Measurements from ENCODE around the gene IPO9. TPM values are rescaled to one million over a fixed set of nuclear protein-coding genes. Genes with fewer than 3 reads are reported as not detected.
A peak's percentile ranks its signal among the peaks of the same experiment; 100 is the strongest.

IPO9 gene
- total and polyA plus RNA-seq, 2 donors, result 19.6 to 31.3 TPM

DNA sequence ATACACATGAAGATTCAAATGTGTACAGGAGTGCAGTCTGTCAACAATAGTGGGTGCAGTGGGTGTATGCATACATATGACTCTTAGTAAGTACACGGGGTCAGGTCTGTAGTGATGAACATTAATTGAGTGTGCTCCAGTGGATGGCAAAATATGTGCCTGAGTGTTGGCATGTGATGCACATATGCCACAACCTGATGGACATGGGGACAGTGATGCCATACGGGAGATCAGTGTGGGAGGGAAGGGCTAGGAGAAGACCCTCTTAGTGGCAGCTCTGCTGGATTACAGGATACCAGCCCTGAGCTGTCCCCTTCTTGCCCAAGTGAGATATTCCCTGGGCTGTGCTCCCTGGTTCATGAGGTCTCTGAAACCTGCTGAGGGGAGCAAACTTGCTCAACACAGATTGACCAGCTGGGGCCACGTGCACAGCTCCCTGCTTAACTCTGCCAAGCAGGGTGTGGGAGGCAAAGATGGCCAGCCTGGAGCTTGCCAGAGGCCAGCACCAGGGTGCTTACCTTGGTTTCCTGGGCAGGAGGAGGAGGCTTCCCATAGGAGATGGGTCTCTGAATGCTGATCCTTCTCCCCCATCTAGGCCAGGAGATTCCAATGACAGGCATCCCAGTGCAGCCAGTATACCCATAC lies 62.0 kb downstream of the IPO9 start:
- no peaks in the 10 kb centered on the region for H3K36me3 ChIP-seq (ENCODE audit: insufficient read depth)
- no peak overlapping the region for H3K27ac ChIP-seq (ENCODE audit: low read depth)
- 68% methylated on average over 3 of the region's 3 CpGs for WGBS
- no peak overlapping the region for H3K4me3 ChIP-seq (ENCODE audit: low read depth, low read length)
- no peak for DNase-seq (ENCODE audit: extremely low spot score)
- no peaks in the 10 kb centered on the region for H3K4me1 ChIP-seq (ENCODE audit: insufficient read depth)

- Histone ChIP-seq H3K36me3 (ENCODE audit: insufficient read depth) (no peaks in the 10 kb centered on the region), H3K4me3 (ENCODE audit: low read depth, low read length) (no peak overlapping the region), H3K4me1 (ENCODE audit: insufficient read depth) (no peaks in the 10 kb centered on the region), H3K27ac (ENCODE audit: low read depth) (no peak overlapping the region)
- DNase-seq (ENCODE audit: extremely low spot score), result no peak
- 78% methylated on average over 5 of the region's 5 CpGs for WGBS
Measured at GRCh38 chr1:201891451-201892045, 62.6 kb downstream of the IPO9 start.

DNA sequence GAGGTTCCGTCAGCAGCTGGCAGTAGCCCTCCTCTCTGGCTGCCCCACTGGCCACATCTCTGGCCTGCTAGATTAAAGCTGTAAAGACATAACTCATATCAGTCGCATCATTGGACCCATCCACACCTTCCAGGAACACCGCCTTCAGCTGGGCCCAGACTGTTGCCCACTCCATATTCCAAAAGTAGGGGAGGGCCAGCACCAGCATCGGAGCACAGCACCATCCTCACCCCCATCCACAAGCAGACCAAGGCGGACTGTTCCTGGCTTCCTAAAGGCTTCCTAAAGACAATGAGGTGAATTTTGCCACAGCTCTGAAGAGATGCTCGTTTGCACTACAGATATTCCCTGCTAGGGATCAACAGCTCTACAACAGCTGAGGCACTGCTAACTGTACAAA lies 63.3 kb downstream of the IPO9 start:
- no peaks in the 10 kb centered on the region for H3K4me1 ChIP-seq (ENCODE audit: insufficient read depth)
- H3K4me3 ChIP-seq (ENCODE audit: low read depth, low read length), result no peak overlapping the region
- H3K36me3 ChIP-seq (ENCODE audit: insufficient read depth), result no peaks in the 10 kb centered on the region
- no peak overlapping the region for H3K27ac ChIP-seq (ENCODE audit: low read depth)
- no peak for DNase-seq (ENCODE audit: extremely low spot score)
- 62% methylated on average over 6 of the region's 6 CpGs for whole genome bisulfite sequencing

DNA sequence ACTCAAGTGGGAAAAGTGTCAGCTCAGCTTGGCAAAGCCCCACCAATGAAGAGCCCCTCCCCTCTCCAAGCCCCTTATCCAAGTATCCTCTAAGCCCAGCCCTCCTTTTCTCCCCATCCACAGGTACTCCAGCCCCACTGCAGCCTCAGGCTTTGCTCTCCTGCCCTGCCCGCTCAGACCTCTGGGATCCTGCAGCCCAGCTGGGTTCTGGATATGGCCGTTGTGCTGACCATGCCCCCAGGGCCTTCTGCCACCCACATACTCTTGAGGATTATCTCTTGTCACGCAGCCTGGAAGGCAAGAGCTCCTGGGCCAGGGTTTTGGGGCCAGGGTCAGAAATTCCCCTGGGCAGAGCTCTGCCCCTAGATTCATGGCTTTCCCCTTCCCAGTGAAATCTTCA lies 64.5 kb downstream of the IPO9 start:
- Histone ChIP-seq H3K4me1 (ENCODE audit: insufficient read depth) (no peaks in the 10 kb centered on the region), H3K36me3 (ENCODE audit: insufficient read depth) (no peaks in the 10 kb centered on the region), H3K4me3 (ENCODE audit: low read depth, low read length) (no peak overlapping the region), H3K27ac (ENCODE audit: low read depth) (no peak overlapping the region)
- DNase-seq (ENCODE audit: extremely low spot score), result no peak
- WGBS, result 35% methylated on average over 3 of the region's 3 CpGs

GRCh38 chr1:201894343-201895119 lies 65.6 kb downstream of the IPO9 start:
- DNase-seq (ENCODE audit: extremely low spot score), result no peak
- 57% methylated on average over 5 of the region's 5 CpGs for WGBS
- Histone ChIP-seq H3K4me3 (ENCODE audit: low read depth, low read length) (no peak overlapping the region), H3K36me3 (ENCODE audit: insufficient read depth) (no peaks in the 10 kb centered on the region), H3K4me1 (ENCODE audit: insufficient read depth) (no peaks in the 10 kb centered on the region), H3K27ac (ENCODE audit: low read depth) (no peak overlapping the region)

GRCh38 chr1:201895120-201895665 lies 66.2 kb downstream of the IPO9 start:
- Histone ChIP-seq H3K4me3 (ENCODE audit: low read depth, low read length) (no peak overlapping the region), H3K4me1 (ENCODE audit: insufficient read depth) (no peaks in the 10 kb centered on the region), H3K36me3 (ENCODE audit: insufficient read depth) (no peaks in the 10 kb centered on the region), H3K27ac (ENCODE audit: low read depth) (no peak overlapping the region)
- DNase-seq (ENCODE audit: extremely low spot score), result no peak
- WGBS, result 68% methylated on average over 7 of the region's 7 CpGs

- no peaks in the 10 kb centered on the region for H3K36me3 ChIP-seq (ENCODE audit: insufficient read depth)
- H3K4me3 ChIP-seq (ENCODE audit: low read depth, low read length), result no peak overlapping the region
- H3K4me1 ChIP-seq (ENCODE audit: insufficient read depth), result no peaks in the 10 kb centered on the region
- peak; percentile 65 for DNase-seq (ENCODE audit: extremely low spot score)
- peak overlapping the region; percentile 24 for H3K27ac ChIP-seq (ENCODE audit: low read depth)
- WGBS, result 11% methylated on average over 10 of the region's 10 CpGs
Measured at GRCh38 chr1:201895913-201896807, 67.2 kb downstream of the IPO9 start.

DNA sequence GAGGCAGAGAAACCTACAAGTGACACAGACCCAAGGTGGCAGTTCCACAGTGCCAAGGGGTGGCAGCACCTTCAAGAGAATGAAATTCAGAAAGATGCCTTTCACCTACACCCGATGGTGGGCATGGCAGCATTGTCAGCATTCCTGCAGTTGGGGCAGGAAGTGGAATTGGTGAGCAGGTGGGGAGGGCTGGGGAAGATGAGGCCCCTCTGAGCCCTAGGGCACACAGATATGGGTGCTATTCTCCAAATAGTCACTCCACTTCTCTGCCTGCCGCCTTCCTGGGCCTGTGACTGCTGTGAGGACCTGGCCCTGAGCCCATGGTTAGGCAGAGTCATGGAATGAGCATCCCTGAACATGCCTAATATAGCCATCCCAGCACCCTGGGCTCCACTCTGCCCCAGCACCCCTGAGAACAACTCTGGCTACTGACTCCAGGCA lies 68.0 kb downstream of the IPO9 start:
- 36% methylated on average over 2 of the region's 2 CpGs for WGBS
- Histone ChIP-seq H3K4me1 (ENCODE audit: insufficient read depth) (no peaks in the 10 kb centered on the region), H3K27ac (ENCODE audit: low read depth) (no peak overlapping the region), H3K4me3 (ENCODE audit: low read depth, low read length) (no peak overlapping the region), H3K36me3 (ENCODE audit: insufficient read depth) (no peaks in the 10 kb centered on the region)
- DNase-seq (ENCODE audit: extremely low spot score), result no peak

- Histone ChIP-seq H3K4me1 (ENCODE audit: insufficient read depth) (no peaks in the 10 kb centered on the region), H3K27ac (ENCODE audit: low read depth) (no peak overlapping the region), H3K36me3 (ENCODE audit: insufficient read depth) (no peaks in the 10 kb centered on the region), H3K4me3 (ENCODE audit: low read depth, low read length) (no peak overlapping the region)
- 66% methylated on average over 4 of the region's 4 CpGs for WGBS
- no peak for DNase-seq (ENCODE audit: extremely low spot score)
Measured at GRCh38 chr1:201898240-201898894, 69.4 kb downstream of the IPO9 start.

- DNase-seq (ENCODE audit: extremely low spot score), result no peak
- H3K36me3 ChIP-seq (ENCODE audit: insufficient read depth), result no peaks in the 10 kb centered on the region
- H3K4me1 ChIP-seq (ENCODE audit: insufficient read depth), result no peaks in the 10 kb centered on the region
- no peak overlapping the region for H3K4me3 ChIP-seq (ENCODE audit: low read depth, low read length)
- WGBS, result 46% methylated on average over 4 of the region's 4 CpGs
- no peak overlapping the region for H3K27ac ChIP-seq (ENCODE audit: low read depth)
Measured at GRCh38 chr1:201898992-201899391, 70.0 kb downstream of the IPO9 start.

GRCh38 chr1:201899683-201900429 lies 70.9 kb downstream of the IPO9 start:
- DNase-seq (ENCODE audit: extremely low spot score), result no peak

GRCh38 chr1:201900476-201900875 lies 71.5 kb downstream of the IPO9 start:
- H3K4me3 ChIP-seq (ENCODE audit: low read depth, low read length), result no peak overlapping the region
- no peaks in the 10 kb centered on the region for H3K4me1 ChIP-seq (ENCODE audit: insufficient read depth)
- no peaks in the 10 kb centered on the region for H3K36me3 ChIP-seq (ENCODE audit: insufficient read depth)
- H3K27ac ChIP-seq (ENCODE audit: low read depth), result no peak overlapping the region
- 56% methylated on average over 5 of the region's 5 CpGs for WGBS
- DNase-seq (ENCODE audit: extremely low spot score), result no peak

More at GRCh38 chr1:201899683-201900429, 70.9 kb downstream of the IPO9 start:
- 89% methylated on average over 20 of the region's 20 CpGs for WGBS
- Histone ChIP-seq H3K27ac (ENCODE audit: low read depth) (no peak overlapping the region), H3K4me1 (ENCODE audit: insufficient read depth) (no peaks in the 10 kb centered on the region), H3K36me3 (ENCODE audit: insufficient read depth) (no peaks in the 10 kb centered on the region), H3K4me3 (ENCODE audit: low read depth, low read length) (no peak overlapping the region)

Data from urinary bladder (tissue), 4 donors.